ENCODE measurements around the gene ERN1. TPM values are rescaled to one million over a fixed set of nuclear protein-coding genes. Genes with fewer than 3 reads are reported as not detected.

Gene ERN1
- total and polyA plus RNA-seq, 2 of the 13 experiments (the other 11 are each of a cell fraction or from before 2014, with no cell fraction given) = 6.0 to 12.7 TPM

- Histone ChIP-seq H3K27ac (ENCODE audit: extremely low read length, insufficient read depth, low read length) (no peak overlapping the region), H3K9me3 (ENCODE audit: low read length) (no peaks in the 10 kb centered on the region), H3K36me3 (replicated peaks in 1 of 2; ENCODE audit: control insufficient read depth in 1 of 2, insufficient read depth in 2 of 2, low read length in 2 of 2) (no peaks in the 10 kb centered on the region), H3K4me1 (ENCODE audit: insufficient read depth, low read length) (peaks cover 27% of the 10 kb centered on the region), H3K27me3 (ENCODE audit: control insufficient read depth in 1 of 2, insufficient read depth in 2 of 2, low read length in 2 of 2) (peaks cover 16 to 48% of the 10 kb centered on the region in 2 experiments; a peak in 4 of 5 replicates), H3K4me2 (ENCODE audit: low read depth, low read length) (peak overlapping the region; percentile 57), H3K79me2 (ENCODE audit: insufficient read depth, low read length) (no peaks in the 10 kb centered on the region), H3K4me3 (replicated peaks in 1 of 3; ENCODE audit: insufficient read depth in 1 of 3, low read depth in 2 of 3, low read length in 3 of 3) (peak overlapping the region in 1 of 3 experiments; percentile 31; a peak in 1 of 6 replicates), H2AFZ (ENCODE audit: low read length) (no peak overlapping the region), H3K9ac (ENCODE audit: insufficient read depth, low read depth, low read length) (no peak overlapping the region), H4K20me1 (ENCODE audit: insufficient read depth, low read length) (no peaks in the 10 kb centered on the region)
- ATAC-seq (no peak), FAIRE-seq (no peak), DNase-seq (ENCODE audit: low spot score) (no peak)
- CTCF ChIA-PET (ENCODE audit: low intra/inter-chr PET ratio, low total read pairs) = interaction anchor here (0.6 to 2.5 kb wide), 3 partner anchors 43 to 77 kb away, joined by 3 to 27 read pairs (median 6); partner anchors contain the start of gene GH1
- WGBS (ENCODE audit: low lambda C conversion rate) = 70% methylated on average over 21 of the region's 21 CpGs
- intact Hi-C loops (cut with micrococcal nuclease; ENCODE audit: unreplicated experiment) (loop anchor here (5.0 kb wide), 1 partner anchor 72 kb away; the partner anchor contains the start of gene GH1), in situ Hi-C loops (cut with HindIII; ENCODE audit: extremely low pct_ligation_motif_present, low pct_unique_long_range_greater_than_20kb) (no loop called here)
- POLR2A ChIA-PET = no interaction called here
- no TSS peak for BruUV-seq (replicated peaks)
- TF ChIP-seq PBX2 (CRISPR knock-in tag; IDR thresholded peaks at IDR 0.05) (no peak), ZBTB10 (CRISPR knock-in tag; IDR thresholded peaks at IDR 0.05; ENCODE audit: borderline replicate concordance) (no peak), ZFP36L2 (CRISPR knock-in tag; IDR thresholded peaks at IDR 0.05) (no peak), CENPBD1 (CRISPR knock-in tag; IDR thresholded peaks at IDR 0.05; ENCODE audit: borderline replicate concordance, low read depth) (no peak), ZMYM2 (CRISPR knock-in tag; IDR thresholded peaks at IDR 0.05) (no peak), MED1 (CRISPR knock-in tag; IDR thresholded peaks at IDR 0.05) (no peak), NKX3-1 (CRISPR knock-in tag; IDR thresholded peaks at IDR 0.05) (no peak), MLXIP (CRISPR knock-in tag; IDR thresholded peaks at IDR 0.05; ENCODE audit: borderline replicate concordance) (no peak), THAP9 (CRISPR knock-in tag; IDR thresholded peaks at IDR 0.05; ENCODE audit: borderline replicate concordance) (peak; percentile 25; the same call in 1 of the 2 replicates), ZNF503 (CRISPR knock-in tag; IDR thresholded peaks at IDR 0.05) (no peak)
Observed at GRCh38 chr17:63989622-63990345, 140.2 kb downstream of the ERN1 start.

All from HepG2 (cell line).